ENCODE results near the gene TRIM63. TPM values are rescaled to one million over a fixed set of nuclear protein-coding genes. Genes with fewer than 3 reads are reported as not detected.

Gene TRIM63
- total RNA-seq, 1 experiment from 2014 or later, result not detected

- Histone ChIP-seq H3K4me2 (ENCODE audit: low read length) (no peak overlapping the region), H3K27me3 (ENCODE audit: low read length) (peaks cover 35% of the 10 kb centered on the region), H3K36me3 (ENCODE audit: low read depth, low read length) (no peaks in the 10 kb centered on the region), H3K4me1 (ENCODE audit: insufficient read depth, low read length) (no peaks in the 10 kb centered on the region), H3K9me2 (replicated peaks; ENCODE audit: low read length) (no peaks in the 10 kb centered on the region), H4K20me1 (ENCODE audit: low read length) (no peaks in the 10 kb centered on the region), H2AFZ (ENCODE audit: low read length) (no peak overlapping the region), H3F3A (ENCODE audit: low read length, unreplicated experiment) (no peaks in the 10 kb centered on the region), H3K4me3 (ENCODE audit: low read length) (no peak overlapping the region), H3K27ac (ENCODE audit: low read length) (no peak overlapping the region), H3K9me3 (ENCODE audit: low read length) (no peaks in the 10 kb centered on the region), H3K79me2 (ENCODE audit: low read length) (no peaks in the 10 kb centered on the region), H3K9ac (ENCODE audit: low read length) (no peak overlapping the region)
- intact Hi-C loops (cut with micrococcal nuclease), result no loop called here
- TF ChIP-seq, protein P1, sequence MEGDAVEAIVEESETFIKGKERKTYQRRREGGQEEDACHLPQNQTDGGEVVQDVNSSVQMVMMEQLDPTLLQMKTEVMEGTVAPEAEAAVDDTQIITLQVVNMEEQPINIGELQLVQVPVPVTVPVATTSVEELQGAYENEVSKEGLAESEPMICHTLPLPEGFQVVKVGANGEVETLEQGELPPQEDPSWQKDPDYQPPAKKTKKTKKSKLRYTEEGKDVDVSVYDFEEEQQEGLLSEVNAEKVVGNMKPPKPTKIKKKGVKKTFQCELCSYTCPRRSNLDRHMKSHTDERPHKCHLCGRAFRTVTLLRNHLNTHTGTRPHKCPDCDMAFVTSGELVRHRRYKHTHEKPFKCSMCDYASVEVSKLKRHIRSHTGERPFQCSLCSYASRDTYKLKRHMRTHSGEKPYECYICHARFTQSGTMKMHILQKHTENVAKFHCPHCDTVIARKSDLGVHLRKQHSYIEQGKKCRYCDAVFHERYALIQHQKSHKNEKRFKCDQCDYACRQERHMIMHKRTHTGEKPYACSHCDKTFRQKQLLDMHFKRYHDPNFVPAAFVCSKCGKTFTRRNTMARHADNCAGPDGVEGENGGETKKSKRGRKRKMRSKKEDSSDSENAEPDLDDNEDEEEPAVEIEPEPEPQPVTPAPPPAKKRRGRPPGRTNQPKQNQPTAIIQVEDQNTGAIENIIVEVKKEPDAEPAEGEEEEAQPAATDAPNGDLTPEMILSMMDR (conservative IDR thresholded peaks at IDR 0.05; ENCODE audit: low read depth, low read length), result no peak
- TF ChIP-seq EZH2phosphoT487 (IDR thresholded peaks at IDR 0.05; ENCODE audit: borderline replicate concordance, low read length) (no peak), EZH2 (IDR thresholded peaks at IDR 0.05; ENCODE audit: low read length, unreplicated experiment) (no peak)
- DNase-seq (no peak), ATAC-seq (no peak)
- POLR2A ChIA-PET (ENCODE audit: unreplicated experiment), result no interaction called here
- CTCF ChIA-PET, result no interaction called here
- BruUV-seq (replicated peaks), result no TSS peak
Observed at GRCh38 chr1:26044971-26045721, 22.3 kb downstream of the TRIM63 start.

- no peak overlapping the region for H3K4me3 ChIP-seq (ENCODE audit: low read length)
- no TSS peak for BruUV-seq (replicated peaks)
- ChIA-PET POLR2A (ENCODE audit: unreplicated experiment) (interaction anchor here (0.6 kb wide), 1 partner anchor 170 kb away, joined by 3 read pairs; no protein-coding TSS in a partner anchor), CTCF (no interaction called here)
- DNase-seq (no peak), ATAC-seq (no peak)
- no peak overlapping the region for H3K27ac ChIP-seq (ENCODE audit: low read length)
- H3K9me3 ChIP-seq (ENCODE audit: low read length), result no peaks in the 10 kb centered on the region
- no peak overlapping the region for H3K4me2 ChIP-seq (ENCODE audit: low read length)
- H3K4me1 ChIP-seq (ENCODE audit: insufficient read depth, low read length), result no peaks in the 10 kb centered on the region
- H4K20me1 ChIP-seq (ENCODE audit: low read length), result no peaks in the 10 kb centered on the region
- no peaks in the 10 kb centered on the region for H3F3A ChIP-seq (ENCODE audit: low read length, unreplicated experiment)
- TF ChIP-seq, protein P1 (conservative IDR thresholded peaks at IDR 0.05; ENCODE audit: low read depth, low read length), result no peak
- TF ChIP-seq EZH2 (IDR thresholded peaks at IDR 0.05; ENCODE audit: low read length, unreplicated experiment) (no peak), EZH2phosphoT487 (IDR thresholded peaks at IDR 0.05; ENCODE audit: borderline replicate concordance, low read length) (no peak)
- no peak overlapping the region for H3K9ac ChIP-seq (ENCODE audit: low read length)
- peaks cover 35% of the 10 kb centered on the region for H3K27me3 ChIP-seq (ENCODE audit: low read length)
- no peaks in the 10 kb centered on the region for H3K9me2 ChIP-seq (replicated peaks; ENCODE audit: low read length)
- no peaks in the 10 kb centered on the region for H3K79me2 ChIP-seq (ENCODE audit: low read length)
- no peak overlapping the region for H2AFZ ChIP-seq (ENCODE audit: low read length)
- no peaks in the 10 kb centered on the region for H3K36me3 ChIP-seq (ENCODE audit: low read depth, low read length)
- intact Hi-C loops (cut with micrococcal nuclease), result no loop called here
Observed at GRCh38 chr1:26044414-26044813, 23.0 kb downstream of the TRIM63 start.

DNA sequence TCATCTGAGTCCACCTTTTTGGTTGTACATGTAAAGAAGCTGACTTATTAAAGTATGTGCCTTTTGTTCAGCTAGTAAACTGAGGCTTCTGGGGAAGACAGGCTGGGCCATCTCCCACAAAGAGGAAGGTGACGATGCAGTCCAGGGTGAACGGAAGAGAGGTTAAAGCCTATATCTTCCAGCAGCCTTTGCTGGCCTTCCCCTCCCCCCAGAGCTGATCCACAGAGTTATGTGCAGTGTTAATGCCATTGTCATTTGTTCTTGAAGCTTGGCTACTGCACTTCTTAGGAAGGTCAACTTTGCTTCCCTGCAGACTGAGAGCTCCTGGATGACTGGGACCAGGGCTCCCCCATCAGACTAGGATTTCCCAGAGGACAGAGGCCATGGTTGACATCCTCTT, 23.7 kb downstream of the TRIM63 start:
- DNase-seq (no peak), ATAC-seq (no peak)
- no peaks in the 10 kb centered on the region for H3K79me2 ChIP-seq (ENCODE audit: low read length)
- peaks cover 35% of the 10 kb centered on the region for H3K27me3 ChIP-seq (ENCODE audit: low read length)
- no peak overlapping the region for H3K27ac ChIP-seq (ENCODE audit: low read length)
- H3K9me2 ChIP-seq (replicated peaks; ENCODE audit: low read length), result no peaks in the 10 kb centered on the region
- no peak overlapping the region for H3K9ac ChIP-seq (ENCODE audit: low read length)
- H3K9me3 ChIP-seq (ENCODE audit: low read length), result no peaks in the 10 kb centered on the region
- H3K4me2 ChIP-seq (ENCODE audit: low read length), result no peak overlapping the region
- intact Hi-C loops (cut with micrococcal nuclease), result no loop called here
- ChIA-PET CTCF (no interaction called here), POLR2A (ENCODE audit: unreplicated experiment) (interaction anchor here (0.6 kb wide), 1 partner anchor 169 kb away, joined by 3 read pairs; no protein-coding TSS in a partner anchor)
- H3F3A ChIP-seq (ENCODE audit: low read length, unreplicated experiment), result no peaks in the 10 kb centered on the region
- no peaks in the 10 kb centered on the region for H3K36me3 ChIP-seq (ENCODE audit: low read depth, low read length)
- TF ChIP-seq, protein P1 (conservative IDR thresholded peaks at IDR 0.05; ENCODE audit: low read depth, low read length), result no peak
- no peak for TF ChIP-seq EZH2 (IDR thresholded peaks at IDR 0.05; ENCODE audit: low read length, unreplicated experiment)
- H3K4me1 ChIP-seq (ENCODE audit: insufficient read depth, low read length), result no peaks in the 10 kb centered on the region
- no TSS peak for BruUV-seq (replicated peaks)
- no peak overlapping the region for H2AFZ ChIP-seq (ENCODE audit: low read length)
- no peak overlapping the region for H3K4me3 ChIP-seq (ENCODE audit: low read length)
- no peaks in the 10 kb centered on the region for H4K20me1 ChIP-seq (ENCODE audit: low read length)

Measured in PC-3 (cell line).